ENCODE measurements around the gene NACC2.

The NACC2 gene

GRCh38 chr9:135985889-135986288 lies 109.2 kb downstream of the NACC2 start:
- TF ChIP-seq CTCF (IDR thresholded peaks at IDR 0.05; ENCODE audit: control insufficient read depth, insufficient read depth, low read depth, low read length, missing control alignments) = no peak
- DNase-seq (ENCODE audit: low read depth) = no peak
- no peak overlapping the region for H3K4me3 ChIP-seq (ENCODE audit: control insufficient read depth, low read depth, low read length)

GRCh38 chr9:135985459-135985774 lies 109.7 kb downstream of the NACC2 start:
- no peak overlapping the region for H3K4me3 ChIP-seq (ENCODE audit: control insufficient read depth, low read depth, low read length)
- DNase-seq (ENCODE audit: low read depth) = no peak
- TF ChIP-seq CTCF (IDR thresholded peaks at IDR 0.05; ENCODE audit: control insufficient read depth, insufficient read depth, low read depth, low read length, missing control alignments) = no peak

DNA sequence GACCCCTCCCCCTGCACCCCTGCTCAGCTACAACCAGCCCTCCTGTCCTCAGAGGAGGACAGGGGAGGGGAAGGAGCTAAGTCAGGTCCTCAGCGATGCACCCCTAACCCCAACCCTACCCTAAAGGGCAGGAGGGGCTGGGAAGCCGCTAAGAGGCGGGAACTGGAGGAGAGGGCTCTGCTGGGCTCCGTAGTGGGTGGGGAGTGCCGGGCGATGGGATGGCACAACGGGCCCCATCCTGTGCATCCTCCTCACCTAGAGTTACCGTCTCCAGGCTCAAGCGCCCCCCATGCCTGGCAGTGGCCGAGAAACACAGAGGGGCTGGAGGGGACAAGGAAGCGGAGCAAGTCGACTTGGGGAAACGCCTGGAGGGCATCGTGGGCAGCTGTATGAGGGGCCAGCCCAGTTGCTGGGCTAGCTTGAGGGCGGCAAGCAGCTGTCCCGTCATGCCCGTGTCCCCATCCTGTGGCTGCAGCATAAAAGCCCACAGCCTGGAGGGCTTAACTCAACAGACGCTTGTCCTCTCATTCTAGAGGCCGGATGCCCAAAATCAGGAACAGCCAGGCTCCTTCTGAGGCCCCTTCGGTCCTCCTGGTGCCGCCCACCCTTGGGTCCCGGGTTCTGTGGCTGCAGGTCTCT lies 110.9 kb downstream of the NACC2 start:
- no peak for DNase-seq (ENCODE audit: low read depth)
- H3K4me3 ChIP-seq (ENCODE audit: control insufficient read depth, low read depth, low read length) = no peak overlapping the region
- no peak for TF ChIP-seq CTCF (IDR thresholded peaks at IDR 0.05; ENCODE audit: control insufficient read depth, insufficient read depth, low read depth, low read length, missing control alignments)

DNA sequence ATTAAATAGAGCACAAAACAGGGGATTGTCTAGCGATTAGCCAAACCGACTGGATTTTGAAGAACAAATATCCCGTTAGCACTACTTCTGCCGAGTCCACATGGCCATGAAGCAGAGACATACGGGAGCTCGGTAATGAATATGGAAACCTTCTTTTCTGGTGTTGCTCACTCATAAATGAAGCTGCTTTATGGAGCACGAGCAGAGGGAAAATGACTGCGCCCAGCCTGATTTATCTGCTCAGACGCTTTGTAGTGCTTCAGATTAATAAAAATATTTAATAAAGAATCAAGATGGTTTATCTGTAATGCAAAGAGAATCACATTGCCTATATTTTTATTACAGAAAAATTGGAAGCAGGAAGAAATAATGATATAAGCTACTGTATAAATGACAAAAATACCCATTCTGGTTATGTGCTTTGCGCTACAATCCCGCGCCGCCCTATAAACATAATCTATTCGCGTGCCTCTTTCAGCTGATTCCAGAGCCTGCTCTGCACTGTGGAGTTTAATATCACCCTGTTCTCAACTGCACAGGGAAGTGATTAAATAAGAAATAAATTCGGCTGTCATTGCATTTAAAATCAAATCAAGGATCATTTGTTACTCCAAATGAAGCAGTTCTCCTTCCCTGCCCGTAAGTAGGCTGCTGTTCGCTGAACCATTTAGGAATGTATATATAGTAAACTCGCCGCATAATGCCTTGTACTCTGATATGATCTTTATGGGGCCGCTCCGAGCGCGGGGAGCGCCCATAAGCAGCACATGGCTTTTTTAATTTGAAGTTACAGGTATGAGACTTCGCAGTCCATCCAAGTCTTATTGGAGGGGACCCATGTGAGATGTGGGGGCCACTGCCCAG lies 111.6 kb downstream of the NACC2 start:
- no peak for TF ChIP-seq CTCF (IDR thresholded peaks at IDR 0.05; ENCODE audit: control insufficient read depth, insufficient read depth, low read depth, low read length, missing control alignments)
- no peak overlapping the region for H3K4me3 ChIP-seq (ENCODE audit: control insufficient read depth, low read depth, low read length)
- no peak for DNase-seq (ENCODE audit: low read depth)

GRCh38 chr9:135982499-135983207 lies 112.4 kb downstream of the NACC2 start:
- no peak overlapping the region for H3K4me3 ChIP-seq (ENCODE audit: control insufficient read depth, low read depth, low read length)
- no peak for TF ChIP-seq CTCF (IDR thresholded peaks at IDR 0.05; ENCODE audit: control insufficient read depth, insufficient read depth, low read depth, low read length, missing control alignments)
- DNase-seq (ENCODE audit: low read depth) = no peak

DNA sequence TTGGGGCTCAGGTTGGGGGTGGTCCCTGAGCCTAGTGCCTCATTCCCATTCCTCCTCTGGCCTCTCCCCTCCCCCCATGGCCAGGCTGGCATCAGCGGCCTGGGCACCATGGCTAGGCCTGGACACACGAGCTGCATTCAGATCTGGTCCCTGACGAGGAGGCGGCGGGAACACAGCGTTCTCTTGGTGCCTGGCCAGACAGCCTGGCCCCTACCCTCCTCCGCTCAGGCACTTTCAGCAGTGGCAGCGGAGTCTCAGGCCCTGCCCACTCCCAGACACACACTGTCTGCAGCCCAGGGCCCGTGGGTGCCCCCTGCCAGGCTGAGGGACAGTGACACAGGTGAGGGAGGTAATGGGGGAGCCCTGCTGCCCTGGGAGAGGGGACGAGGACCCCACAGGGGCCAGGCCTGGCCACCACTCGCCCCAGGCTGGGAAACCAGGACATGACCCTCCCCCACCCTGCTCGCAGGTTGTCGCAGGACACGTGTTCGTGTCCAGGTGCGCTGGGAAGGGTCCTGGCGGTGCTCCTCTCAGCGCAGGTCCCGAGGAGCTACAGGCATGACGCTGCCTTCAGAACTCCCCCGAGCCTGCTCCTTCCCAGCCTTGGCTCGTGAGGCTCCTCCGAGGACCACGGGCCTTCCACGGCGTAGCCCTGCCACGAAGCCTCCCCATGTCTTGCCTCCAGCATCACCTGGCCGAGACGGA lies 114.0 kb downstream of the NACC2 start:
- DNase-seq (ENCODE audit: low read depth) = no peak
- no peak overlapping the region for H3K4me3 ChIP-seq (ENCODE audit: control insufficient read depth, low read depth, low read length)
- no peak for TF ChIP-seq CTCF (IDR thresholded peaks at IDR 0.05; ENCODE audit: control insufficient read depth, insufficient read depth, low read depth, low read length, missing control alignments)
